Small intestine (tissue), 16 donors: Measurements from ENCODE around the gene ZBTB45. TPM values are rescaled to one million over a fixed set of nuclear protein-coding genes. Genes with fewer than 3 reads are reported as not detected.

Source experiments
- DNase-seq, 2 donors: peaks; one replicate each; pipeline versions ENCODE4 v3.0.0 to v3.0.0-alpha.2; 2013
- FAIRE-seq: peaks from 2 replicates; lab custom pipeline; 2012; peaks lifted over from hg19 to GRCh38; lab: Jason Lieb, UNC
- H3K27ac ChIP-seq, 3 donors: one replicate each; pipeline ENCODE4 v1.5.1; 2013; ENCODE audit warnings: low read length in 2 of 3, mild to moderate bottlenecking in 2 of 3, control low read depth in 1 of 3, inconsistent platforms in 1 of 3, low read depth in 1 of 3, moderate library complexity in 1 of 3
- H3K27me3 ChIP-seq, 3 donors: one replicate each; pipeline ENCODE4 v1.6.1; 2013; ENCODE audit warnings: low read length in 3 of 3, inconsistent platforms in 1 of 3; ENCODE audit not compliant: control insufficient read depth in 3 of 3, insufficient read depth in 3 of 3
- H3K36me3 ChIP-seq, 3 donors: one replicate each; pipeline ENCODE4 v1.6.1; 2013; ENCODE audit warnings: low read length in 3 of 3, inconsistent platforms in 1 of 3, low read depth in 1 of 3, mild to moderate bottlenecking in 1 of 3, moderate library complexity in 1 of 3; ENCODE audit not compliant: control insufficient read depth in 3 of 3, insufficient read depth in 2 of 3
- H3K4me1 ChIP-seq, 3 donors: one replicate each; pipeline ENCODE4 v1.6.1; 2013; ENCODE audit warnings: low read length in 2 of 3, inconsistent platforms in 1 of 3, low read depth in 1 of 3, mild to moderate bottlenecking in 1 of 3, moderate library complexity in 1 of 3; ENCODE audit not compliant: control insufficient read depth in 3 of 3, insufficient read depth in 2 of 3
- H3K4me3 ChIP-seq, 3 donors: one replicate each; pipeline ENCODE4 v1.5.1; 2013; ENCODE audit warnings: low read length in 3 of 3, control low read depth in 1 of 3, inconsistent platforms in 1 of 3, low read depth in 1 of 3, mild to moderate bottlenecking in 1 of 3, moderate library complexity in 1 of 3
- H3K9me3 ChIP-seq, 2 donors: one replicate each; pipeline ENCODE4 v1.6.1; 2013; ENCODE audit warnings: low read depth in 1 of 2, low read length in 1 of 2; ENCODE audit not compliant: control insufficient read depth in 2 of 2, insufficient read depth in 1 of 2
- WGBS, 3 donors: extraction: QIAGEN DNeasy Blood & Tissue Kit; methylation state at CpG; one replicate each; pipeline ENCODE4 v1.1.7; 2013; 5-methylcytosine and 5-hydroxymethylcytosine counted together
- long read RNA-seq, 10 donors: transcript quantifications; one replicate each; lab custom pipeline, GENCODE V29; 2026
- polyA plus RNA-seq, 4 donors: library from polyadenylated mRNA; stranded (reverse) in 3 of 4; unstranded in 1 of 4; fragments of 200-250 nt in 3 of 4; fragments of 120-200 nt in 1 of 4; gene quantifications; one replicate each; pipeline versions ENCODE4 v1.2.1 to v1.2.3, GENCODE V29; 2013
- donor health status: healthy with polysubstance abuse.
- donor health status: control.
- donor health status: control.
- donor health status: Bipolar disorder and iron deficiency.
- donor health status: healthy.

Gene ZBTB45
- 10 to 100 TPM in 1 of 4 donors, 1 to 10 TPM in 3; 4.7 to 11.4 (median 6.9) TPM for polyA plus RNA-seq
- long read RNA-seq, donor 1, partial matches to known transcripts, result 0 of 4 reads
- long read RNA-seq, donor 1, other reads (novel, unspliced or antisense), result 0 of 4 reads
- long read RNA-seq, donor 2, result 0 reads
- long read RNA-seq, donor 3, partial matches to known transcripts, result 200 of 209 reads
- long read RNA-seq, donor 3, other reads (novel, unspliced or antisense), result 6 of 209 reads
- long read RNA-seq, donor 4, result 0 reads
- long read RNA-seq, donor 5, result 0 reads
- long read RNA-seq, donor 6, partial matches to known transcripts, result 7 of 8 reads
- long read RNA-seq, donor 6, other reads (novel, unspliced or antisense), result 0 of 8 reads
- long read RNA-seq, donor 7, partial matches to known transcripts, result 0 of 4 reads
- long read RNA-seq, donor 7, other reads (novel, unspliced or antisense), result 0 of 4 reads
- long read RNA-seq, donor 8, result 0 reads
- long read RNA-seq, donor 9, partial matches to known transcripts, result 0 of 2 reads
- long read RNA-seq, donor 9, other reads (novel, unspliced or antisense), result 0 of 2 reads
- long read RNA-seq, donor 10, partial matches to known transcripts, result 5 of 6 reads
- long read RNA-seq, donor 10, other reads (novel, unspliced or antisense), result 0 of 6 reads

DNA sequence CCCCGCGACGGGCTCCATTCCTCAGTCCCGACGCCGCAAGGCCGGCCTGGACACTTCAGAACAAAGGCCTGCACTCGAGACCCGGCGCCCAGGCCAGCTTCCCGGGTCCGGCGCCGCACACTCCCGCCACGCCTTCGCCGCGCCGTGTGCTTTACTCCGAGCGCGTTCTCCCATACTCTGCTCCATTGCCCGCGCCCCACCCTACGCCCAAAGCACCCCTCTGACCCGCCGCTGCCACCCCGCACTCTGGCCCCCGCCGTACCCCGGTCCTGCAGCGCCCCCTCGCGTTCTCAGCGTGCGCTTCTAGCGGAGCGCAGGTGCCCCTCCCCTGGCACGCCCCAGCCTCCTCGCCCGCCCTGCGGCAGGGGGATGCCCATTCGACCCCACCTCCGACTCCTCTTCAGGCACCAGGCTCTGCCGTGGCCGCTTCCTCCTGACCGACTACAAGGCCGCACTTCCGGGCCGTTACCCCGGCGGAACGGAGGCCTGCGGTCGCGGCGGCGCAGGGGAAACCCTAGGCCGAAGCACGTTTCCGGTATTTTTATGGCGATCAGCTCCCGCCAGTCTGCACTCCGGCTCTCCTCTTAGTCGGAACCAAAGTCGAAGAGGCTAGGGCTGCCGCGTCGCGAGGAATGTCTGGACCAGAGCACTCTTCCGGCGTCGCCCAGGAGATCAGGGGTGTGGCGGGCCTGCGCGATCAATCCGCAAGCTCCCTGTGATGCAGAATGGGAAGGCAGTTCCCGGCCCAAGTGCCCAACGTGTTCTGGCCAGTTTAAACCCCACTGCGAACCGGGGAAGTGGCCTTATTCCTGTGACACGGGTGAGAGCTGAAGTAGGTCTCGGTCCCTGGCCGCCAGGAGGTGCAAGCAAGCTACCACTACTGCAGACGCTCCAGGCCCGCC is at the start of gene ZBTB45:
Gene ZBTB45 (minus strand): TSS at position 456 of the 902 bp plus-strand sequence. CDS start 2,137 bp downstream, outside the sequence.
- Histone ChIP-seq H3K27me3 (no peaks in the 10 kb centered on the region), H3K27ac (peak within 1 kb of the TSS; percentile 92 to 98 (median 98)), H3K36me3 (peaks cover 5 to 34% (median 6%) of the 10 kb centered on the region in 3 donors), H3K4me1 (peaks cover 5 to 38% (median 7%) of the 10 kb centered on the region in 3 donors), H3K9me3 (no peaks in the 10 kb centered on the region), H3K4me3 (peak within 1 kb of the TSS; percentile 61 to 89 (median 74))
- 0 to 1% (median 0%) methylated on average over 71 to 87 of the region's 87 CpGs for WGBS, 3 donors
- peak; percentile 96 to 97 for DNase-seq
- no peak for FAIRE-seq

DNA sequence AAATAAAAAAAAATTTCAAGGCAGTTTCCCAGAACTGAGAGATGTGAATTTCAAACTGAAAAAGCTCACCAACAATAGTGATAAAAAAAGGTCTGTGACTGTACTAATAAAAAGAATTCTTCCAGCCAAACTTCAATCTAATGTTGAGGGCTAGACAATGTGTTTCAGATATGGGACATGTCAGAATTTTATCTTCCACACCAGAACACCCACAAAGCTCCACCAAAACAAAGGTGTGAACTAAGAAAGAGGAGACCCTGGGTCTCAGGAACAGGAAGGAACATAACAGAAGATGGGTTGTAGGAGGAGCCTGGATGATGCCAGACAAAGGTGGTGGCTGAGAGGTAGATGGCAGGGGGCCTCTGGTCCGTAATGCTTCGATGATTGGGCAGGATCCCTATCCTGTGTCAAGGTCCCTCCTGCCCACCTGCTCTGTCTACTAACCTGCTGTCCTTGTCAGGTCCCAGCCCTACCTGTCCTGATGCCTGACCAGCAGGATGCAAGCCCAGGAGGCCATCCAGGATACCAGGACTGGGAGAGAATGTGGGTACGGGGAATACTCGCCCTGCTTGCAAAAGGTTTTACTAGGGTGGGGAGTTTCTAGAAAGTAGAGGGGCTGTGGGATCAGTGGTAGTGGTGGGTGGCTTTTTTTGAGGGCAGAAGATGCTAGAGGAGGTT is 49.0 kb upstream of the ZBTB45 start:
- Histone ChIP-seq H3K36me3 (peaks cover 0 to 45% (median 3%) of the 10 kb centered on the region in 3 donors), H3K4me3 (no peak overlapping the region), H3K9me3 (no peaks in the 10 kb centered on the region), H3K27ac (no peak overlapping the region), H3K27me3 (peaks cover 0 to 2% (median 0%) of the 10 kb centered on the region in 3 donors), H3K4me1 (peaks cover 0 to 9% (median 5%) of the 10 kb centered on the region in 3 donors)
- DNase-seq, result no peak
- FAIRE-seq, result no peak
- WGBS, 3 donors, result 95 to 99% (median 95%) methylated on average over 4 of the region's 4 CpGs

DNA sequence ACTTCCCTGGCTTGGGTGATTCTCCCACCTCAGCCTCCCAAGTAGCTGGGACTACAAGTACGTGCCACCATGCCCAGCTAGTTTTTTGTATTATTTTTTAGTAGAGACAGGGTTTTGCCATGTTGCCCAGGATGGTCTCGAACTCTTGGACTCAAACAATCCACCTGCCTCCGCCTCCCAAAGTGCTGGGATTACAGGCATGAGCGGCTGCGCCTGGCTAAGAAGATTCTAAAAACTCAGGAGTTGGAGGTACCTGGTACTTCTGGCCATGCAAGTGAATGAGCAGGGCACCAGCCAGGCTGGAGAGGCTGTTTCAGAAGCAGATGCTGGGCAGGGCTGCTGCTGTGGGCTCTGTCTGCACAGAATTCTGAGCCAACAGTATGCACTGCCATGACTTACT is 47.4 kb upstream of the ZBTB45 start:
- Histone ChIP-seq H3K27ac (no peak overlapping the region), H3K9me3 (no peaks in the 10 kb centered on the region), H3K27me3 (peaks cover 0 to 10% (median 0%) of the 10 kb centered on the region in 3 donors), H3K4me1 (peaks cover 1 to 6% (median 6%) of the 10 kb centered on the region in 3 donors), H3K4me3 (no peak overlapping the region), H3K36me3 (peaks cover 0 to 45% (median 3%) of the 10 kb centered on the region in 3 donors)
- DNase-seq (no peak), FAIRE-seq (no peak)
- 95 to 97% (median 96%) methylated on average over 5 of the region's 5 CpGs for WGBS, 3 donors

DNA sequence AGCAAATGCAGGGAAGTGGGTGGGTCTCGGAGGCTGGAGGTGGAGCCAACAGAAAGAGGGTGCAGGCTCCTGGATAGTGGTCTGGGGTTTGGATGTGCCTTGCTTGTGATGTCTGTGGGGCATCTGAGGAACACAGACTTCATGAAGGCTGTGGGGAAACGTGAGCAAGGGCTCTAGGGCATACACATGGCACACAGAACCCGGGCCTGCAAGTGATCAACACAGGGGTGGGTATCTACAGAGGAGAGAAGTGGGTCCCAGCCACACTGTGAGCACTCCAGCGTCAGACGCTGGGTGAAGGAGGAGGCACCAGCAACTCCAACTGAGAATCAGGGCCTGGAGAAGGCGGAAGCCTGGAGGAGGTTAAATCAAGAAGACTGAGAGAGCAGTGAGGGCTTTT is 44.2 kb upstream of the ZBTB45 start:
- 60 to 80% (median 70%) methylated on average over 6 of the region's 6 CpGs for WGBS, 3 donors
- H3K9me3 ChIP-seq, result no peaks in the 10 kb centered on the region
- peaks cover 0 to 16% (median 3%) of the 10 kb centered on the region in 3 donors for H3K36me3 ChIP-seq
- no peak for FAIRE-seq
- peaks cover 0 to 24% (median 8%) of the 10 kb centered on the region in 3 donors for H3K4me1 ChIP-seq
- peaks cover 0 to 18% (median 0%) of the 10 kb centered on the region in 3 donors for H3K27me3 ChIP-seq
- H3K27ac ChIP-seq, result no peak overlapping the region
- H3K4me3 ChIP-seq, result no peak overlapping the region
- DNase-seq, result no peak

DNA sequence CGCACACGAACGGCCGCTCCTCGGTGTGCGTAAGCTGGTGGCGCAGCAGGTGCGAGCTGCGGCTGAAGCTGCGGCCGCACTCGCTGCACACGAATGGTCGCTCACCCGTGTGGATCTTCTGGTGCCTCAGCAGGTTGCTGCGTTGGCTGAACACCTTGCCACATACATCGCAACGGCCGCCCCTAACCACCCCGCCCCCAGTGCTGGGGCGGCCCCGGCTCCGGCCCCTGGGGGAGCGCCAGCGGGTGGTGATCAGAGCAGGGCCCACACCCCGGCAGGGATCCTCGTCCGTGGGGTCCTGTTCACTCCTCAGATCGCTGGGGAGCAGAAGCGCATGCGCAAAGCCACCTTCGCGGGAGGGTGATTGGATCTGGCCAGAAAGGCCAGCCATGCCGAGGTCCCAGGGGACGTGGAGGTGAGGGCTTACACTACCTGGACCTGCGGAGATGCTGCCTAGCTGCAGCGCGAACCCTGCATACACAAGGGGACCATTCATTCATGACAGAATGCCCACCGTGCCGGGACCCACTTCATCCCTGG is 43.5 kb upstream of the ZBTB45 start:
- H3K4me1 ChIP-seq, result peaks cover 0 to 24% (median 8%) of the 10 kb centered on the region in 3 donors
- H3K36me3 ChIP-seq, result peaks cover 0 to 12% (median 3%) of the 10 kb centered on the region in 3 donors
- FAIRE-seq (no peak), DNase-seq (peak; percentile 30 to 69)
- 2 to 5% (median 4%) methylated on average over 40 of the region's 40 CpGs for WGBS, 3 donors
- peak overlapping the region in 2 of 3 donors; percentile 30 to 38 for H3K4me3 ChIP-seq
- no peaks in the 10 kb centered on the region for H3K9me3 ChIP-seq
- peaks cover 0 to 18% (median 0%) of the 10 kb centered on the region in 3 donors for H3K27me3 ChIP-seq
- H3K27ac ChIP-seq, result peak overlapping the region in 1 of 3 donors; percentile 69

DNA sequence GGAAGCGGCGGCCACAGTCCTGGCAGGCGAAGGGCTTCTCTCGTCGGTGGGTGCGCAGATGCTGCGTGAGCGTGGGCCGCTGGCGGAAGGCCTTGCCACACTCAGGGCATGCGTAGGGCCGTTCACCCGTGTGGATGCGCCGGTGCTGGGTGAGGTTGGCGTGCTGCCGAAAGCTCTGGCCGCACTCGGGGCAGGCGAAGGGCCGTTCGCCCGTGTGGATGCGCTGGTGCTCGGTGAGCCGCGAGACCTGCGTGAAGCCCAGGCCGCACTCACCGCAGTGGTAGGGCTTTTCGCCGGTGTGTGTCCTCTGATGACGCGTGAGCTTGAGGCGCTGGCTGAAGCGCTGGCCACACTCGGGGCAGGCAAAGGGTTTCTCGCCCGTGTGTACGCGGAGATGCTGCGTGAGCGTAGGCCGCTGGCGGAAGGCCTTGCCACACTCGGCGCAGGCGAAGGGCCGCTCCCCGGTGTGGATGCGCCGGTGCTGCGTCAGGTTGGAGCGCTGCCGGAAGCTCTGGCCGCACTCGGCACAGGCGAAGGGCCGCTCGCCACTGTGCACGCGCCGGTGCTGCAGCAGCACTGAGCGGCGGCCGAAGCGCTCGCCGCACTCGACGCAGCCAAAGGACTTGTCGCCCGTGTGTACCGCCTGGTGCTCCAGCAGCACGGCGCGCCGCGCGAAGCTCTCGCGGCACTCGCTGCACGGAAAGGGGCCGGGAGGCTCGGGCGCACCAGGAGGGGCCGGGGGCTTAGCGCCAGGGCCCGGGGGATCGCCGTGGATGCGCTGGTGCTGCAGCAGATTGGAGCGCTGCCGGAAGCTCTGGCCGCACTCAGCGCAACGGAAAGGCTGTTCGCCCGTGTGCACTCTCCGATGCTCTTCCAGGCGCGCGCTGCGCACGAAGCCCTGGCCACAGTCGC is 42.8 kb upstream of the ZBTB45 start:
- DNase-seq, result peak; percentile 39 to 69
- Histone ChIP-seq H3K27me3 (peaks cover 0 to 18% (median 0%) of the 10 kb centered on the region in 3 donors), H3K4me1 (peaks cover 0 to 24% (median 8%) of the 10 kb centered on the region in 3 donors), H3K9me3 (no peaks in the 10 kb centered on the region), H3K27ac (peak overlapping the region in 2 of 3 donors; percentile 15 to 69), H3K4me3 (peak overlapping the region; percentile 14 to 38 (median 33)), H3K36me3 (peaks cover 0 to 10% (median under 1%) of the 10 kb centered on the region in 3 donors)
- WGBS, 3 donors, result 5 to 7% (median 6%) methylated on average over 88 to 107 of the region's 107 CpGs
- no peak for FAIRE-seq
